ENCODE measurements around the gene KCNH3. TPM values are rescaled to one million over a fixed set of nuclear protein-coding genes. Genes with fewer than 3 reads are reported as not detected.

Gene KCNH3
- total and polyA plus RNA-seq, 4 experiments from 2014 or later = 0.97 to 2.4 (median 1.4) TPM

DNA sequence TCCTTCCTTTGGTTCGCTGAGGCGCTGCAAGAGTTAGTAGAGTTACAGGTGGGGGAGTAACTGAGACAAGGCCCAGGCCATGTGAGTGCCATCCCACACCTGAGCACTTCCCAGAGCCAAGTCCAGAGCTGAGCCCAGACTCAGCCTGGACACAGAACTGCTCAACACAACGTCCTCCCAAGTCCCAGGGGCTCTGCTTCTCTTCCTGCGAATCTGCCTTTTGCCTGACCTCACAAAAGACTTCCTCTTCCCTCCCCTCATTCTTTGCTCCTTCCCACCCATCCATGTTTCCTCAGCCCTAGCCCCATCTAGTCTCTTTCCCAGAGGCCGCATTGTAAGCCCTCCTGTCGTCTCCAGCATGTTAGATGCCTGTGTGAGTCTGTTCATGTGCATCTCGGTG, 45.8 kb downstream of the KCNH3 start:
- H3K27me3 Mint-ChIP-seq = no peaks in the 10 kb centered on the region
- no peaks in the 10 kb centered on the region for H3K9me3 Mint-ChIP-seq
- Histone ChIP-seq H3K36me3 (ENCODE audit: insufficient read depth, low read length) (no peaks in the 10 kb centered on the region), H3K27me3 (ENCODE audit: insufficient read depth, low read length) (no peaks in the 10 kb centered on the region), H3K4me1 (ENCODE audit: insufficient read depth, low read length) (no peaks in the 10 kb centered on the region), H3K27ac (ENCODE audit: low read depth, low read length) (no peak overlapping the region), H3K4me3 (ENCODE audit: low read length in 2 of 2) (no peak overlapping the region), H3K9me3 (ENCODE audit: control insufficient read depth in 1 of 2, low read length in 2 of 2) (no peaks in the 10 kb centered on the region)
- DNase-seq = no peak
- CTCF ChIA-PET (ENCODE audit: partially characterized antibody) = interaction anchor here (2.1 kb wide), 1 partner anchor 226 kb away, joined by 5 read pairs; no protein-coding TSS in a partner anchor
- no peak overlapping the region for H3K4me3 Mint-ChIP-seq
- intact Hi-C loops (cut with micrococcal nuclease) = no loop called here
- POLR2A ChIA-PET (ENCODE audit: partially characterized antibody) = interaction anchor here (0.9 kb wide), 1 partner anchor 38 kb away, joined by 5 read pairs; the partner anchor contains the start of gene PRPF40B
- peaks cover 0 to 6% (median 3%) of the 10 kb centered on the region in 4 donors for H3K4me1 Mint-ChIP-seq
- peaks cover 9 to 31% of the 10 kb centered on the region in 2 donors for H3K36me3 Mint-ChIP-seq
- no peak overlapping the region for H3K27ac Mint-ChIP-seq

GRCh38 chr12:49585477-49586459, 46.9 kb downstream of the KCNH3 start:
- Mint-ChIP-seq H3K4me1 (peaks cover 0 to 3% (median 0%) of the 10 kb centered on the region in 4 donors), H3K9me3 (peaks cover 0 to 1% (median 0%) of the 10 kb centered on the region in 8 donors), H3K36me3 (peaks cover 9 to 40% of the 10 kb centered on the region in 2 donors), H3K4me3 (no peak overlapping the region), H3K27me3 (no peaks in the 10 kb centered on the region), H3K27ac (peak overlapping the region in 1 of 7 donors; percentile 12)
- Histone ChIP-seq H3K4me1 (ENCODE audit: insufficient read depth, low read length) (no peaks in the 10 kb centered on the region), H3K27ac (ENCODE audit: low read depth, low read length) (no peak overlapping the region), H3K9me3 (ENCODE audit: control insufficient read depth in 1 of 2, low read length in 2 of 2) (no peaks in the 10 kb centered on the region), H3K4me3 (ENCODE audit: low read length in 2 of 2) (no peak overlapping the region), H3K36me3 (ENCODE audit: insufficient read depth, low read length) (no peaks in the 10 kb centered on the region), H3K27me3 (ENCODE audit: insufficient read depth, low read length) (no peaks in the 10 kb centered on the region)
- no peak for DNase-seq
- ChIA-PET POLR2A (ENCODE audit: partially characterized antibody) (no interaction called here), CTCF (ENCODE audit: partially characterized antibody) (interaction anchor here (2.1 kb wide), 1 partner anchor 227 kb away, joined by 5 read pairs; no protein-coding TSS in a partner anchor)
- intact Hi-C loops (cut with micrococcal nuclease) = no loop called here

DNA sequence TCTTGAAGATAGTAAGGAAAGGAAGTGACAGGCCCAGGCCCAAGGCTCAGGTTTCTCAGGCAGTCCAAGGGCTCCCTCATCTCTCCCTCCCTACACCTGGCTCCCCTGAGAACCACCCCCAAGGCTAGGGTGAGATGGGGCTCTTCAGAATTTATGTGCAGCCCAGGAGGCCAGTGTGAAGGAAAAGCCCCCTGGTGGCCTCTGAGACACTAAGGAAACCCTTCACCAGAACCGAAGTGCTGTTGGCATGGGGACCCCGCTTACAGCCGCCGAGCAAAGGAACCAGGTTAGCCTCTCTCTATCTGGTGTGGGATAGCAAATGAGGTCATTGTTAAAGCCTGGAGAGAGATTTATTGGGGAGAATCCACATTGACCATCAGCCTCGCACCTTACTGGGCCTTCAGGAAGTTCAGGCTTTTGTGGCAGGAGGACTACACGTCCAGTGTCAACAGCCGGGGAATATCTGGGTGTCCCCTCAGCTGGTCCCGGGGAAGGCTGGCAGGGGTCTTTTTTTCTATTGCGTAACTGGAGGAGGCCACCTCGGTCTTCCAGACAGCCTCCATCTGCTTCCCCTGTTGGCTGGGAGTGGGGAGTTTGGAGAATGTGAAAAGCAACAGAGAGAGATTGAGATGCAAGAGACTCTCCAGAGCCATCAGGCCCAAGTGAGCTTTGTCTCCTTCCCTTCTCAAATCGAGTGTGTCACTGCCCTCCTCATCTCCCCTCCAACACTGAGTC, 48.5 kb downstream of the KCNH3 start:
- no peaks in the 10 kb centered on the region for H3K27me3 Mint-ChIP-seq
- no peaks in the 10 kb centered on the region for H3K9me3 ChIP-seq (ENCODE audit: control insufficient read depth in 1 of 2, low read length in 2 of 2)
- H3K27me3 ChIP-seq (ENCODE audit: insufficient read depth, low read length) = no peaks in the 10 kb centered on the region
- no peak overlapping the region for H3K4me3 ChIP-seq (ENCODE audit: low read length in 2 of 2)
- no peaks in the 10 kb centered on the region for H3K36me3 ChIP-seq (ENCODE audit: insufficient read depth, low read length)
- no peaks in the 10 kb centered on the region for H3K4me1 Mint-ChIP-seq
- H3K9me3 Mint-ChIP-seq = peaks cover 0 to 6% (median 0%) of the 10 kb centered on the region in 8 donors
- intact Hi-C loops (cut with micrococcal nuclease) = no loop called here
- no peak overlapping the region for H3K27ac Mint-ChIP-seq
- no peak overlapping the region for H3K27ac ChIP-seq (ENCODE audit: low read depth, low read length)
- POLR2A ChIA-PET (ENCODE audit: partially characterized antibody) = no interaction called here
- H3K4me3 Mint-ChIP-seq = no peak overlapping the region
- H3K36me3 Mint-ChIP-seq = peaks cover 9 to 40% of the 10 kb centered on the region in 2 donors
- CTCF ChIA-PET (ENCODE audit: partially characterized antibody) = no interaction called here
- H3K4me1 ChIP-seq (ENCODE audit: insufficient read depth, low read length) = no peaks in the 10 kb centered on the region
- DNase-seq = no peak

DNA sequence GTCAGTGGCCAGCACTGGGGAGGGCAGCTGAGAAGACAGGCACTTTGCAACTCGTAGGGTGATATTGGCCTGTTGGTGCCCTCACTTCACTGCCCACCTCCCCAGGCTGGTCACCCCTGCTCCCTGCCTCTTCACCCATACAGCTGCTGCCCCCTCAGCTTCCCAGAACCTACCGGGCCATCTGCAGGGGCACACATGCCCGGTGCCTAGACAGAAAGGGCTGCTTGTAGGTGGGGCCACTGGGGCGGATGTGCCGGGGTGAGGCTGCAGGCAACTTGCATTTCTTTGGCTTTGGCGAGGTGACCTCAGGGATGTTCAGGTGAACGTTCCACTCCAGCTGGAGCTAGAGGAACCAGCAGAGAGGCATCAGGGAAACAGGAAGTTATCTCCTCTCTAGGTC, 49.5 kb downstream of the KCNH3 start:
- no peaks in the 10 kb centered on the region for H3K9me3 ChIP-seq (ENCODE audit: control insufficient read depth in 1 of 2, low read length in 2 of 2)
- H3K27me3 ChIP-seq (ENCODE audit: insufficient read depth, low read length) = no peaks in the 10 kb centered on the region
- no peaks in the 10 kb centered on the region for H3K4me1 ChIP-seq (ENCODE audit: insufficient read depth, low read length)
- H3K27ac ChIP-seq (ENCODE audit: low read depth, low read length) = no peak overlapping the region
- CTCF ChIA-PET (ENCODE audit: partially characterized antibody) = no interaction called here
- no peaks in the 10 kb centered on the region for H3K27me3 Mint-ChIP-seq
- no peak overlapping the region for H3K27ac Mint-ChIP-seq
- POLR2A ChIA-PET (ENCODE audit: partially characterized antibody) = no interaction called here
- H3K36me3 Mint-ChIP-seq = peaks cover 5 to 35% of the 10 kb centered on the region in 2 donors
- H3K4me1 Mint-ChIP-seq = no peaks in the 10 kb centered on the region
- intact Hi-C loops (cut with micrococcal nuclease) = no loop called here
- no peaks in the 10 kb centered on the region for H3K36me3 ChIP-seq (ENCODE audit: insufficient read depth, low read length)
- H3K9me3 Mint-ChIP-seq = peaks cover 0 to 6% (median 0%) of the 10 kb centered on the region in 8 donors
- no peak overlapping the region for H3K4me3 Mint-ChIP-seq
- H3K4me3 ChIP-seq (ENCODE audit: low read length in 2 of 2) = no peak overlapping the region
- DNase-seq = no peak

GRCh38 chr12:49588721-49589516, 50.1 kb downstream of the KCNH3 start:
- Histone ChIP-seq H3K4me3 (ENCODE audit: low read length in 2 of 2) (no peak overlapping the region), H3K36me3 (ENCODE audit: insufficient read depth, low read length) (no peaks in the 10 kb centered on the region), H3K9me3 (ENCODE audit: control insufficient read depth in 1 of 2, low read length in 2 of 2) (no peaks in the 10 kb centered on the region), H3K4me1 (ENCODE audit: insufficient read depth, low read length) (no peaks in the 10 kb centered on the region), H3K27ac (ENCODE audit: low read depth, low read length) (no peak overlapping the region), H3K27me3 (ENCODE audit: insufficient read depth, low read length) (no peaks in the 10 kb centered on the region)
- no peak for DNase-seq
- Mint-ChIP-seq H3K4me1 (no peaks in the 10 kb centered on the region), H3K27ac (no peak overlapping the region), H3K4me3 (no peak overlapping the region), H3K9me3 (peaks cover 0 to 6% (median 0%) of the 10 kb centered on the region in 8 donors), H3K36me3 (peaks cover 4 to 29% of the 10 kb centered on the region in 2 donors), H3K27me3 (no peaks in the 10 kb centered on the region)
- POLR2A ChIA-PET (ENCODE audit: partially characterized antibody) = no interaction called here
- intact Hi-C loops (cut with micrococcal nuclease) = no loop called here
- CTCF ChIA-PET (ENCODE audit: partially characterized antibody) = no interaction called here

DNA sequence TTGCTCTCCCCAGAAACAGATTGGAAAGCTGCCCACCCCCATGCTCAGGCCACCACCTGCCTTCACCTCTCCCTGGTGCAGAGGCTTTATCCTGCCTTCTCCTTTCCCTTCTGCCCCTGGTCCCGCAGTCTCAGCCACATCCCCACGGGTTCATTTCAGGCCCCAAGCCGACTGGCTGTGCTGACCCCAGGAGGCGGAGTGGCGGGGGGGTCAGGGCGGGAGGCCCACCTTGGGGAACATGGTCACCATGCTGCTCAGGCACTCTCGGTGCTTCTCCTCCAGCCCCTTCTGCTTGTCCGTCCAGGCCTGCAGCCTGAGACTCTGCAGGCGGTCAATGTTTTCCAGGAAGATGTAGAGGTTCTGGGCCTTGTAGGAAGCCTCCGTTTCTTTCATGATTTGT, 59.7 kb downstream of the KCNH3 start:
- no peak overlapping the region for H3K27ac ChIP-seq (ENCODE audit: low read depth, low read length)
- no peaks in the 10 kb centered on the region for H3K4me1 ChIP-seq (ENCODE audit: insufficient read depth, low read length)
- Mint-ChIP-seq H3K27me3 (no peaks in the 10 kb centered on the region), H3K9me3 (peaks cover 0 to 2% (median 0%) of the 10 kb centered on the region in 8 donors), H3K27ac (peak overlapping the region in 2 of 7 donors; percentile 3 to 37), H3K4me3 (no peak overlapping the region), H3K4me1 (peaks cover 0 to 5% (median 0%) of the 10 kb centered on the region in 4 donors), H3K36me3 (no peaks in the 10 kb centered on the region)
- H3K36me3 ChIP-seq (ENCODE audit: insufficient read depth, low read length) = no peaks in the 10 kb centered on the region
- H3K4me3 ChIP-seq (ENCODE audit: low read length in 2 of 2) = no peak overlapping the region
- H3K9me3 ChIP-seq (ENCODE audit: control insufficient read depth in 1 of 2, low read length in 2 of 2) = no peaks in the 10 kb centered on the region
- ChIA-PET CTCF (ENCODE audit: partially characterized antibody) (no interaction called here), POLR2A (ENCODE audit: partially characterized antibody) (no interaction called here)
- H3K27me3 ChIP-seq (ENCODE audit: insufficient read depth, low read length) = no peaks in the 10 kb centered on the region
- intact Hi-C loops (cut with micrococcal nuclease) = no loop called here
- no peak for DNase-seq
